NCI-H2227 (cell line): ENCODE data around the gene IGFL1.
"Not testable (repeated sequence)": the region's sequence is repeated elsewhere in the genome, so short reads cannot be mapped to it uniquely, and the experiment has no call there.

Experiments used
- DNase-seq: peaks from one replicate; lab custom pipeline; 2025; ENCODE audit not compliant: unreplicated experiment; lab: John Stamatoyannopoulos, UW

IGFL1 gene

DNA sequence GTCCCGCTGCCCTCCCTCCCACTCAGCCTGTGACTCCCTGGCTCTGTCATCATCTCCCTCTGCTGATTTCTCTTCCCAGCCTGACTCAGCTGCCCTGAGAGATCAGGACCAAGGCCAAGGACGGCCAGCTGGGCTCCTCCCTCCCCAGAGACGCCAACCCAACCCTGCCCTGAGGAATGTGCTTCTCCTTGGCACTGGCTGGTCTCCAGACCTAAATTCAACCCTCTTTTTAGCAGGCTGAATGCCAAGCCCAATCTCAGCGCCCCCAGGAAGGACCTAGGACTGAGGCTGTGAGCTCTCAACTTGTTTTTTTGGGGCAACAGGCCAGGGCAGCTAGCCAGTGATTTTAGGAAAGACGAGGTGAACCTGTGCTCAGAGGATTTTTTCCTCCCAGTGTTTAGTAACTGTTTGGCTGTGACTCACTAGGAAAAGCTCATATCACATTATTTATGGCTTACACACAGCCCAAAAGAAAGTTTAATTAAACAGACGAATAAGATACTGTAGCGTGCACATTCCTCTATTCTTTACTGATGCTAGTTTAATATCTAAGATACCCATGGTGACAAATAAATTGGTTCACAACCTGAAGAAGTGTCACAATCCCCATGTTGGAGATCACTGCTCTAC, 7.4 kb upstream of the IGFL1 start:
- no peak for DNase-seq

DNA sequence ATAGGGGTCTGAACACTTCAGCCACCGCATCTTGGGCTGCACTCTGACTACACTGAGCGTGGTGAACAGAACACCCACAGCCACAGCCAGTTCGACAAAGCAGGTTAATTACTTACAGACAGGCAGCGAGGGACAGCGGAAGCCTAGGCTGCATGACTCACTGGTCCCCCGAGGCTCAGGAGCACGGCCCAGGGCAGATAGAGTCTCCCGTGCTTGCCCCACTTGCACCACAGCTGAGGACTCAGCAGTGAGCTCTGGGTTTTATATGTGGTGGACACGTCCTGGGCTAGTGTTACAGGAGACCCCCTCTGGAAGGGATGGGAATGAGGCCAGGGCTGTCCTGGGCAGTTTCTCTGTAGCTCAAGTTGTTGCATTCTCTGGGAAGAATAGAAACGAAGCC, 5.8 kb upstream of the IGFL1 start:
- not testable (repeated sequence) for DNase-seq

DNA sequence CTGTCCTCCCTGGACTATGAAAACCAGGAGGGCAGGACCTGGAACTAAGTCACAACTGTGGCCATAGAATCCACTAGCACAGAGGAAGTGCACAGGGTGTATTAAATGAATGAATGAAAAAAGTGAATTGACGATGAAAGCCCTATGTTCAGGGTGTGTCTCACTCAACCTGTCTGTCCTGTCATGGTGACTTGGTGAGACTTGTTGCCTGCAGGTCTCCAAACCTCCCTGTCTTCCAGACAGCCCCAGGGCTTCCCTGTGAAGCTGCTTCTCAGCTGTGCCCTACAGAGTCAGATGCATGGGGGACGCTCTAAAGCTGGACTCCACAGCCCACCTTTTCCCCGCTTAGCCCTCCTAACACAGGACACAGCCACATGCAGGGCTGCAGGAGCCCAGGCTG, 4.8 kb upstream of the IGFL1 start:
- DNase-seq = no peak

DNA sequence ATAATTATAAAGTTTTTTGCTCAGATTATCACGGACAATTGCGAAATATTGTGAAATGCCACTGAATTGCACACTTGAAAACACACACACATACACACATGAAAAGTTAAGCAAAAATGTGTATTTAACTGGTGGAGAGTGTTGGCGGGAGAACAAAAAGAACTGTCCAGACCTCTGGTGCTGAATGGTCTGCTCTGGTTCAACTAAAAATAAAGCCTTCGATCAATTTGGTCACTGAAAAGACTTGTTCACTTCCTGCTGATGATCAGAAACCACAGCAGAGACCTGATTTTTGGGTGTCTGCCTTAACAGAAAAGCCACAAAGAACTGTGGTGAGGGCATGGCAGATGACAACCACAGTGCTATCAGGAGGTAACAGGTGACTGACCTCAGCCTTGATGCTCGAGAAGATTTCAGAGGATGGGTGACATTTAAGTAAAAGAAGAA, 4.0 kb upstream of the IGFL1 start:
- no peak for DNase-seq

DNA sequence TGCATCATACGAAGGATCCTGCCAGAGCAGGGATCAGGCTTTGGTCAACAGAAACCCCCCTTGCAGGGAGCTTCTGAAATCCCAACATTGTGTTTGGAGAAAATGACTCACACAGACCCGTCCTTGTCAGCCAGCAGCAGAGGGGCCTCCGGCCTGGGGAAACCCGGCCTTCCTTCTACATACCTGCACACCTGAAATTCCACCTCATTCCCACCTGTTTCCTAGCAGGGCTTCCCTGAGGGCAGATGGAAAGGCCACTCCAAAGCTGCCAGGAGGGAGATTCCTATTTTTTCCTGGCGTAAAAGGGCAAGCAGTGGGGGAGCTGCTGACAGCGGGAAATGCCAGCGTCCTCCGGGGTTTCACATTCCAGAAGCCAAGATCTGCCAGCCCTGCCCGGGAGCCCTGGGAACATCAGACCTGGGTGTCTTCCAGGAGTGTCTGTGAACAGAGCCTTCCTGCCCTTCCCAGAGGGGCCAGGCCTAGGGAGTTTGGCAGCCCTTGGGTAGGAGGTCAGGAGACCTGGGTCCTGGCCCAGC, 3.0 kb upstream of the IGFL1 start:
- DNase-seq = no peak

DNA sequence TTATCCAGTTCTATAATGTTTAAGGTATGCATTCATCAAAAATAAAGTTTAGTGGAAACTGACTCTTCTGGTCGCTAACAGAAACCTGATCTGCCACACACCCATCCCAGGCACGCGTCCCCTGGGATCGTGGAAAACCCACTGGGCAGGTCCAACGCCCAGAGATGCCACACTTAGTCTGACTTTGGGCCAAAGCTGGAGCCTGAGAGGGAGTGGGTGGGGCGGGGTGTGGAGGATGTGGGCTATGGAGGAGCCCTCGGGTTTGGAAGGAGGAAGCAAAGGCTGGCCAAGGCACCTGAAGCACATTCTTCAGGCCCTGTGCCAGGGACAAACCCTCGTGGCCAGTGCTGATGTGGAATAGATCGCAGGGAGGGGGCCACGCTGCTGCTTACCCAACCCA, 2.5 kb downstream of the IGFL1 start:
- DNase-seq = no peak

DNA sequence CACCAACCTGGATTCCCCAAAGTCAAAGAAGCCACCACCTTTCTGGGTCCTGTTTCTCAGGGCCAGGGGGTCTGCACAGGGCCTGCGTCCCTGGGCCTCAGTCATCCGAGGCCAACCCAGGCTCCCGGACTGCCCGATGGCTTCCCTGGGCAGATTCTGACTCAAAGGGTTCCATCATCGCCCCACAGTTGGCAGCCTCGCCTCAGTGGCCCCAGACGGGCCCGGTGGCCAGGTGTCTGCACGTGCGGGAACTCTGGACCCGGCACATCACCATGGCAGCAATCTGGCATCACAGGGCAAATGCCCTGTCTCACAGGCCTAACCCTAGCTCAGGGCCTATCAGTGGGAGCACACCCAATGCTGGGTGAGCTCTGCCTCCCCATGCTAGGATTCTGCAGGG, 2.9 kb downstream of the IGFL1 start:
- no peak for DNase-seq

DNA sequence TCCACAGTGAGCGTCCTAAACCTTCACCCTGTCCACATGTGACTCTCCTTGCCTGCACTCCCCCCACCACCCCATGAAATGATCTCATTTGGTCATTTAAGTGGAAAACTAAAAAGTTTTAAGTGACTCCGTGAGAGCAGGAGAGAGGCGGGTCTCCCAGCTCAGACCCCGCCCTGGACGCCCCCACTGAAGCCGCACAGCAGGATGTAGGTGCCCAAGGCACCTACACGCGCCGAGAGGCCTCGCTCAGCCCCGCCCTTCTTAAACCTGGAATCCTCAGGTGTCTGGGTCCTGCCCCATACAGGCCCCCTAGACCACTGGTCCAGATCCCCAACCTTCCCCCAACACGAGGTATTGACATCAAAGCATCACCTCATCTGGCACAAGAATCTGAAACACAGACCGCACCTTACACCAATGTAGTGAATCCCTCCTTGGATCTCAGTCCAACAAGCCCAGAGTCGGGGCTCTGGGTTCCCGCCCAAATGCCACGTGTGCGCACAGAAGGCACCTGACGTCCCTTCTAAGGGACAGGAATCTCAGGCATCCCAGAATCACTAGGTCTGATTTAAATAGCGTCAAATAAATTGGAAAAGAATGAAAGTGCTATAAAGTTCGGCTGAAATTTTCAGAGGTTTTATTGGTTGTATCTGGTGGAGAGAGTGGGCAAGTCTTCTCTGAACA, 3.5 kb downstream of the IGFL1 start:
- no peak for DNase-seq

DNA sequence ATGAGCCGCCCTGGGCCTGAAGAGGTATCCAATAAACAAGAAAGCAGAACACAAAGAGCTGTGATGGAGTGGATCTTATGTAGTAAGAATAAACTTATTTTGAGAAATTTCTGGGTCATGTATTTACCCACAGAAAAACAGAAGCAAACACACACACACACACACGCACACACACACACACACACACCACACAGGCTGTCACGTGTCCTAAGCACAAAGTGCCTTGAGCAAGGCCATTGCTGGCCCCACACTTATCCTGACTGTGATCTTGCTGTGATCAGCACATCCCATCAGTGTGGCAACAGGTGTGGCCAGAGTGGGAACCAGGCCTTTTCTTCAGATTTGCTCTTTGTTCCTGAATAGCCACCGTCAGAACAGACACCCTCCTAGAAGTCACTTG, 4.3 kb downstream of the IGFL1 start:
- DNase-seq = not testable (repeated sequence)

DNA sequence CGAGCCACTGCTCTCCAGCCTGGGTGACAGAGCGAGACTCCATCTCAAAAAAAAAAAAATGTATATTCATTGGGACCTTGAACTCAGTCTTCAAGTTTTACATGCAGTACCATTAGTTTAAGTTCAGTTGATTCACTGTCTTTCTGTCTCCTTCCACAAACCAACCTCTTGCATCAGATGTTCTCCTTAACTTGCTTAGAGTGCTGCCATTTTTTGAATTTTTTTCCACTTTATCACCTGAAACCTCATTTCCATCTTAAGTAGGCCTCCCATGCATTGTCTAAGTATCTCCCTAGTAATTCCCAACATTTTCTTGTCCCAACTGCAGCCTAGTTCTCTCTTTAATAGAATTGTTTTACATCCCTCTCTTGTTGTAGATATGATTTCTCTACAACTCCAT, 8.6 kb downstream of the IGFL1 start:
- not testable (repeated sequence) for DNase-seq

DNA sequence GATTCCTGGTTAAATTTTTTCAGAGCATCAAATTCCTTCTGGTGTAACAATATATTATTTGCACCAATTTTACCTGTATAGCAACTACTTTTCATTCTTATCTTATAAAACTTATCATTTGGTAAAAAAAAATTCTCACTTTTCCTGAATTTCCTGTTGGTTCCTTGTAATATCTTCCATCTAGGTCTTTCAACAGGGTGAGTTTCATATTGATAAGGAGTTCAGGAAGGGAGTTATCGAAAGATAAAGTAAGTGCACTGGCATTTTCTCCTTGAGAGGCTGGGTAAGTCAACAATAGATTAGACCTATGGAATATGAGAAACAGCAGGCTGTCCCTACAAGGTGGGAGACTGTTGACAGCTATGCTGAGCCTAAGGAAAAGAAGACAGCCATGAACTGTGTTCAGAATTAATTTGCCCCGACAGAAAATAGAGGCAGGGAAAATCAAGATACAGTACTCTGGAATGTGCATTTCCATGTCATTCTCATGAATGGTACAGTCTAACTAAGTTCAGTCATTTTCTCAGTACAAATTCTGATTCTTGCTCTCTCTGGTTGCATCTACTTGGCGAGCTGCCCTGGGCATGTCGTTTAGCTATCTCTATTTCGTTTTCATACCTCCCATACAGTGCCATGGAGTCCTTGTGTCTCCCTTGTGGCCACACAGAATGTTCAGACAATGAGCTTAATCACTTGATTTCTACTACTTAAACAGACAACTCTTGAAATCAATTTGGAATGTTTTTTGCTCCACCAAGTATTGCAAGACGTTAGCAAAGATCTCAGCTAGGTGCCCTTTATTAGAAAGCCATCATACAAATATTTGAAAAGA, 9.9 kb downstream of the IGFL1 start:
- no peak for DNase-seq

DNA sequence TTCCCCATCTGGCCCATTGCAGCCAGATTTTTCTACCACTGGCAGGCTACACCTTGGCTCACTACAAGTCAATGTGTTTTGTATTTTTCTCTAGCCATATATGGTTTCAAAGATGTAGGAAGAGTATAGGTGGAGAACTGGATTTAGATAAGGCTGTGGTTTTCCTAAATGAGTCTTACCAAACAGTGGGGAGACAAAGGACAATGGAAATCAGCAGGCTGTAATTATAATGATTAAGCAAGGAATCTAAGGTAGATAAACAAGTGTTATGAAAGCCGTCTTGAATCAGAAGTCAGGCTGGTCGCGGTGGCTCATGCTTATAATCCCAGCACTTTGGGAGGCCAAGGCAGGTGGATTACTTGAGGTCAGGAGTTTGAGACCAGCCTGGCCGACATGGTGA, 11.2 kb downstream of the IGFL1 start:
- no peak for DNase-seq

DNA sequence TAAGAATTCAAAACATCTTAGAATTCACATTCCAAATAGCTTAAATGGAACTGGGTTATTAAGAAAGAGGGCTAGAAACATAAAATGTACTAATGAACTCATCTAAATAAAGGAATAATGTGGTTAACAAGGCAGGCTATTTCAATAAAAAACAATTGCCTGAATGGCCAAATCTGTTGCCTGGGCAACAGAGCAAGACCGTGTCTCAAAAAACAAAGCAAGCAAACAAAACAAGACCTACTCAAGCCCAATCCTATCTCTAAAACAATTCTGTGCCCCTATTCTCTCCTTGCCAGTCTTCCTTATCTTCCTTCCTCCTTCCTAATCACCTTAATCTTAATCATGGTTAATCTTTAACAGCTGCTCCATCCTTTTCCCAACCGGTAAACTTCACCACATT, 12.1 kb downstream of the IGFL1 start:
- no peak for DNase-seq

DNA sequence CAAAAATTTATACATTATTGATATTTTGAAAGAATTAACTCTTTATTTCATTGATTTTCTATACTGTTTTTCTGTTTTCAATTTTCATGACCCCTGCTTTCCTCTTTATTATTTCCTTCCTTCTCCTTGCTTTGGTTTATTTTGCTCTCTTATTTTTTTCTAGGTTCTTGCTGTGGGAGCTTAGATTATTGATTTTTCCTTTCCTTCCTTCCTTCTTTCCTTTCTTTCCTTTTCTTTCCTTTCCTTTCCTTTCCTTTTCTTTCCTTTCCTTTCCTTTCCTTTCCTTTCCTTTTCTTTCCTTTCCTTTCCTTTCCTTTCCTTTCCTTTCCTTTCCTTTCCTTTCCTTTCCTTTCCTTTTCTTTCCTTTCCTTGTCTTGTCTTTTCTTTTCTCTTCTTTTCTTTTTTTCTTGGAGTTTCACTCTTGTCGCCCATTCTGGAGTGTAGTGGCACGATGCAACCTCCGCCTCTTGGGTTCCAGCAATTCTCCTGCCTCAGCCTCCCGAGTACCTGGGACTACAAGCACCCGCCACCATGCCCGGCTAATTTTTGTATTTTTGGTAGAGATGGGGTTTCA, 13.6 kb downstream of the IGFL1 start:
- DNase-seq = not testable (repeated sequence)

DNA sequence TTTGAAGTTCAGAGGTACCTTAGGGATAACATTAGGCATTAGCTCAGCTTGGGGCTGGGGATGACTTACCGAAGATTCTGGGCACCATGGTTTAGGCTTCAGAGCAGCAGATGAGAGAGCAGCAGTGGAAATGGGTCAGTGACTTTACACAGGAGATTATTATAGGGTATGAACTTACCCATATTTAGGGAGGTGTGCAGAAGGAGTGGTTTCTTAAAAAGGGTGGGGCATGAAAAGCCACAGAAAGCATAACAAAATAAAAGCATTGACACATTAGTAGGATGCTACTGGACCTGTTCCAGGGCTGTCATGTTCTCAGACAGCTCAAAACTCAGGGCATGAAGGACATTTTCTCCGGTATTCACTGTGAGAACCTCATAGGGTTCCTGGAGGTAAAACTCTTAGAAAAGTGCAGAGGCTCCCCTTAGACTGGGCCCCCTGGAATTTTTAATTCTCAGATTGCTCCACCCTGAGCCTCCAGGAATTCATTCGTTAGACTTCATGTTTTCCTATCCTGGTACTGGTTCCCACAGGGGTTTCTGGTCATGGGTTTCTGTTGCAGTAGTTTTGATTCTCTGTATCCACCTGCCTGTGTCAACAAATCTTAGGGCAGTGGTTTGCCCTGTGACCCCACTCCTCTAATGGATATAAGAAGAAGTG, 20.7 kb downstream of the IGFL1 start:
- DNase-seq = no peak

DNA sequence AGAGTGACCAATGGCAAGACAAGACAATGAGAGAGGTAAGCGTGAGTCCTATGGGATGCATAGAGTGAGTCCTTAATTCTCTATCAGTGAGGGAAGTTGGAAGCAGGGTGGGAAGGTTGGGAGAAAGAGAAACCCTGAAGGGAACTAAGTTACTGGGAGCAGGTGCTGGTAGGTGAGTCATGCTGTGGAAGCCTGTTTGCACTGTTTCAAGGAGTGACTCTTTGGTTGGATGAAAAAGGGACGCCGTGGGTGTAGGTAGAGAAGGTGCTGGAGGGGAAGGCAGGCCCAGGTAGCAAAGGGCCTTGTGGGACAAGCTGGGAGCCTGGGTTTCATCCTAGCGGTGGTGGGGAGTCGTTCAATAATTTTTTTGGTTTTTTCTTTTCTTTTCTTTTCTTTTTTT, 21.9 kb downstream of the IGFL1 start:
- DNase-seq = no peak

DNA sequence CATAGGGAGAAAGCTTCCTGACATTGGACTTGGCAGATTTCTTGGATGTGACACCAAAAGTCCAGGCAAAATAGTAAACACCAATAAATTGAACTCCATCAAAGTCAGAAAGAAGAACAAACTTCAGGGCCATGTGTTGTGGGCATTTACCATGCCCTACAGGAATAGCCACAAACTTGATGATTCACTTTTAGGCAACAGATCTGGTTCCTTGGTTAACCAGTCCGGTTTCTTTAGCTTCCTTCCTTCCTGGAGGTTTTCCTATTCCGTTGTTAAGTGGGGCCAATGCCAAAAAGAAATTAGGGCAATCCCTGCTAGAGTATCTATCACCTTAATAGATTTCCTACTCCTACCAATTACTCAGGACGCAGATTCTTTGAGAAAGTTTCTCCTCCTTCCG, 25.2 kb downstream of the IGFL1 start:
- no peak for DNase-seq

DNA sequence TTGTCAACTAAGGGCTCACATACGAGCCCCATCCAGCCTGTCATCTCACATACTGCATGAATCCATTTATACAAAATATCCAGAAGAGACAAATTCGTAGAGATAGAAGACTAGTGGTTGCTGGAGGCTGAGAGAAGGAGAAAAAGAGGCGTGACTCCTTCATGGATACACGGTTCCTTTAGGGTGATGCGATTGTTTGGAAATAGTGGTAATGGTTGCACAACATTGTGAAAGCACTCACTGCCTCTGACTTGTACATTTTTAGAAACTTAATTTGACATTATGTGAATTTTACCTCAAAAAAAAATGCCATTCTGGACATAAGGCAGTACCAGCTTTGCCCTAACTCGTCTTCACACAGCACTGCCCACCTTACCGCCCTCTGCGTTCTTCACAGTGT, 27.3 kb downstream of the IGFL1 start:
- DNase-seq = no peak

DNA sequence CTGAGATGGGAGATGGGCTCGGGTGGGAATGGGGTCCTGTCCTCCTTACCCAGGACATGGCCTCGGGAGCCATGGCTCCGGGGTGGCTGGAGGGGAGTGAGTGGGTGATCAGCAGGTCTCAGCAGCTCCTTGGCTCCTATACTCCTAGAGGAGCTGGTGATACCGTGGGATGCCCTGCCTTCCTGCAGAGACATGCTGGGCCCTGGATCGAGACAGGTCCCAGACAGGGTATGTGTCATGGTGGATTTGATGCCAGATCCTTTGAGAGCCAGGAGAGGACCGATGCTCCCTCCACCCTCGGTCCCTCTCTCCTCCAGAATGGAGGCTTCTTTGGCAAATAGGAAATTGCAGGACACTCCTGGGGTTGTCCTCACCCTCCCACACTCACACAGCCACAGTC, 32.0 kb downstream of the IGFL1 start:
- DNase-seq = not testable (repeated sequence)

DNA sequence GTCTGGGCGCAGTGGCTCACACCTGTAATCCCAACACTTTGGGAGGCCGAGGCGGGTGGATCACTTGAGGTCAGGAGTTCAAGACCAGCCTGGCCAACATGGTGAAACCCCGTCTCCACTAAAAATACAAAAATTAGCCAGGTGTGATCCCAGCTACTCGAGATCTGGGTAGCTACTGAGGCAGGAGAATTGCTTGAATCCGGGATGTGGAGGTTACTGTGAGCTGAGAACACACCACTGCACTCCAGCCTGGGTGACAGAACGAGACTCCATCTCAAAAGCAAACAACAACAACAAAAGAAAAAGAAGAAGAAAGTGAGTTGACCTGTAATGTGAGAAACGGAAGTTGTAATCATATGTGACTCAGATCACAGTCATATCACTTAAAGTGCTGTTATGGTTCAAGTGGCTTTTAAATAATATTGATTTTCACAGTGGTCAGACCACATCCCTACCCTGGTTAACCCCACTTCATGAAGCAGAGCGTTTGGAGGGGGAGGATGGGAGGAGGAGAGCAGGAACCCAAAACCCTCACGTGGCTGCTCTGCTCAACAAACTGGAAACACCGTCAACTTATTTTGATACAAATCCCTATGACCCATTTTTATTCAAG, 33.2 kb downstream of the IGFL1 start:
- DNase-seq = peak; percentile 33

DNA sequence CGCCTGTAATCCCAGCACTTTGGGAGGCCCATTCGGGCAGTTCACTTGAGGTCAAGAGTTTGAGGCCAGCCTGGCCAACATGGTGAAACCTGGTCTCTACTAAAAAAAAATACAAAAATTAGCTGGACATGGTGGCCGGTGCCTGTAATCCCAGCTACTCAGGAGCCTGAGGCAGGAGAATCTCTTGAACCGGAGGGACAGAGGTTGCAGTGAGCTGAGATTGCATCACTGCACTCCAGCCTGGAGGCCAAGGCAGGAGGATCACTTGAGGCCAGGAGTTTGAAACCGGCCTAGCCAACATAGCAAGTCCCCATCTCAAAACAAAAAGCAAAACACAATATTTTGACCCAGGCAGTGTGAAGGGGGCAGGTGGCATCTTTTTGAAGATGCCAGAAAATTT, 35.3 kb downstream of the IGFL1 start:
- not testable (repeated sequence) for DNase-seq
